ENCODE results near the gene DACT1. TPM values are rescaled to one million over a fixed set of nuclear protein-coding genes. Genes with fewer than 3 reads are reported as not detected.
"Not testable (repeated sequence)": the region's sequence is repeated elsewhere in the genome, so short reads cannot be mapped to it uniquely, and the experiment has no call there.

DACT1 gene, protein sequence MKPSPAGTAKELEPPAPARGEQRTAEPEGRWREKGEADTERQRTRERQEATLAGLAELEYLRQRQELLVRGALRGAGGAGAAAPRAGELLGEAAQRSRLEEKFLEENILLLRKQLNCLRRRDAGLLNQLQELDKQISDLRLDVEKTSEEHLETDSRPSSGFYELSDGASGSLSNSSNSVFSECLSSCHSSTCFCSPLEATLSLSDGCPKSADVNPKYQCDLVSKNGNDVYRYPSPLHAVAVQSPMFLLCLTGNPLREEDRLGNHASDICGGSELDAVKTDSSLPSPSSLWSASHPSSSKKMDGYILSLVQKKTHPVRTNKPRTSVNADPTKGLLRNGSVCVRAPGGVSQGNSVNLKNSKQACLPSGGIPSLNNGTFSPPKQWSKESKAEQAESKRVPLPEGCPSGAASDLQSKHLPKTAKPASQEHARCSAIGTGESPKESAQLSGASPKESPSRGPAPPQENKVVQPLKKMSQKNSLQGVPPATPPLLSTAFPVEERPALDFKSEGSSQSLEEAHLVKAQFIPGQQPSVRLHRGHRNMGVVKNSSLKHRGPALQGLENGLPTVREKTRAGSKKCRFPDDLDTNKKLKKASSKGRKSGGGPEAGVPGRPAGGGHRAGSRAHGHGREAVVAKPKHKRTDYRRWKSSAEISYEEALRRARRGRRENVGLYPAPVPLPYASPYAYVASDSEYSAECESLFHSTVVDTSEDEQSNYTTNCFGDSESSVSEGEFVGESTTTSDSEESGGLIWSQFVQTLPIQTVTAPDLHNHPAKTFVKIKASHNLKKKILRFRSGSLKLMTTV
- total RNA-seq, result 10 to 100 TPM in 1 of 4 donors, 1 to 10 TPM in 3; 8.0 to 10.3 (median 9.8) TPM
- polyA plus RNA-seq, result 4.8 TPM
- long read RNA-seq, donor 1, transcript DACT1-202 (4 exons, 3,734 nt), result major isoform, 10 of 16 reads
- long read RNA-seq, donor 1, partial matches to known transcripts, result 0 of 16 reads
- long read RNA-seq, donor 1, other reads (novel, unspliced or antisense), result 4 of 16 reads
- long read RNA-seq, donor 2, transcript DACT1-202 (4 exons, 3,734 nt), result major isoform, 5 of 11 reads
- long read RNA-seq, donor 2, partial matches to known transcripts, result 0 of 11 reads
- long read RNA-seq, donor 2, other reads (novel, unspliced or antisense), result 2 of 11 reads
- long read RNA-seq, donor 3, result 0 reads
- long read RNA-seq, donor 4, transcript DACT1-202 (4 exons, 3,734 nt), result major isoform, 5 of 11 reads
- long read RNA-seq, donor 4, partial matches to known transcripts, result 0 of 11 reads
- long read RNA-seq, donor 4, other reads (novel, unspliced or antisense), result 3 of 11 reads

DNA sequence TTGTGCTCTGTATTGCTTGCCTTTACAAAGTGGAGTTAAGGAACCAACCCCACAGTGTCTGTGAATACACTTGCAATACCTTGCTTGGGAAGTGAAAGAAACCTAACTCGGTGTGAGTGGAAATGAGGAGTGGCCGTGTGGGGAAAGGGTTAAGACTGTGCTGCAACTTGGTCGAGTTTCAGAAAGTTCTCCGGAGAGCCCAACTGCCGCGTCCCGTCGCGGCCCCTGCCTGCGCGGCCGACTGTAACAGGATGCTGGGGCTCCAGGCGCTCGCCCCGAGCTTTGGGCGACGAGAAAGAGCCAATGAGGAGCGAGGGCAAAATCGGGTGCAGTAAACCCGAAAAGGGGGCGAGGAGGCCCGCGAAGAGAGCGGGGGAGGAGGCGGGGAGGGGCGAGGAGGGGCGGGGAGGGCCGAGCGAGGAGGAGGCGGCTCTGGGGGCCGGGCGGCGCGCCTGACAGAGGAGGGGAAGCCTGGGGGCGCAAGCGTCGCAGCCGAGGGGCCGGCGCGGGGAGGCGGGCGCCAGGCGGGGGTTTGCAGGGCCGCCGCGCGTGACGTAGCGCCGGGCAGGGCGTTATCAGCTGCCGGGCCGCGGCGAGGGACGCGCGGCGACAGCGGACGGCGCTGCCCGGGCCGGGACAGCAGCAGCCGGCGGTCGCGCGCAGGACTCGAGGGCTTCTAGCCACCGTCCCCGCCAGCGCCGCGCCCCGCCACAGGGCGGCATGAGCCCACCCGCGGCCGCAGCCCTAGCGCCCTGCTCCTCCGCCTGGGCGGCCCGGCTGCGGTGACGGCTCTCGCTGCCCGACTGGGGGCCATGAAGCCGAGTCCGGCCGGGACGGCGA, at the start of gene DACT1:
Gene DACT1, plus strand, starts transcription at position 572 of the 840 bp plus-strand sequence. Its CDS starts 241 bp downstream, at position 813.
- Histone ChIP-seq H3K27me3 (ENCODE audit: control insufficient read depth, insufficient read depth) (no peaks in the 10 kb centered on the region), H3K27ac (ENCODE audit: low read length) (peak within 1 kb of the TSS; percentile 71), H3K4me1 (ENCODE audit: control insufficient read depth, insufficient read depth, low read length) (no peaks in the 10 kb centered on the region), H3K4me3 (ENCODE audit: low read length) (peak within 1 kb of the TSS; percentile 67), H3K9me3 (ENCODE audit: control insufficient read depth, low read length) (no peaks in the 10 kb centered on the region)
- peak; percentile 83 to 95 (median 94) for DNase-seq
- under 1% methylated on average over 94 of the region's 94 CpGs for WGBS
- intact Hi-C loops (cut with DNase I), result loop anchor here (5.0 to 10.0 kb wide), 4 partner anchors 133 to 387 kb away; no protein-coding TSS in a partner anchor
- peak; percentile 87 to 88 for ATAC-seq

- H3K9me3 ChIP-seq (ENCODE audit: control insufficient read depth, low read length); H3K27ac ChIP-seq (ENCODE audit: low read length); ATAC-seq; H3K4me3 ChIP-seq (ENCODE audit: low read length); DNase-seq; H3K27me3 ChIP-seq (ENCODE audit: control insufficient read depth, insufficient read depth); H3K4me1 ChIP-seq (ENCODE audit: control insufficient read depth, insufficient read depth, low read length); intact Hi-C loops (cut with DNase I): not testable (repeated sequence)
- 94% methylated on average over 18 of the region's 18 CpGs for WGBS
These were observed 49.4 kb upstream of the DACT1 start for GRCh38 chr14:58588321-58588720.

- no peak overlapping the region for H3K27ac ChIP-seq (ENCODE audit: low read length)
- no peak for DNase-seq
- WGBS, result 94% methylated on average over 4 of the region's 4 CpGs
- H3K4me3 ChIP-seq (ENCODE audit: low read length), result no peak overlapping the region
- H3K4me1 ChIP-seq (ENCODE audit: control insufficient read depth, insufficient read depth, low read length), result no peaks in the 10 kb centered on the region
- H3K9me3 ChIP-seq (ENCODE audit: control insufficient read depth, low read length), result no peaks in the 10 kb centered on the region
- intact Hi-C loops (cut with DNase I), result no loop called here
- no peaks in the 10 kb centered on the region for H3K27me3 ChIP-seq (ENCODE audit: control insufficient read depth, insufficient read depth)
- no peak for ATAC-seq
These were observed 43.8 kb upstream of the DACT1 start for GRCh38 chr14:58593977-58594376.

GRCh38 chr14:58597041-58597440, 40.7 kb upstream of the DACT1 start:
- DNase-seq, result no peak
- Histone ChIP-seq H3K27ac (ENCODE audit: low read length) (no peak overlapping the region), H3K9me3 (ENCODE audit: control insufficient read depth, low read length) (no peaks in the 10 kb centered on the region), H3K4me1 (ENCODE audit: control insufficient read depth, insufficient read depth, low read length) (no peaks in the 10 kb centered on the region), H3K4me3 (ENCODE audit: low read length) (no peak overlapping the region), H3K27me3 (ENCODE audit: control insufficient read depth, insufficient read depth) (no peaks in the 10 kb centered on the region)
- 74% methylated on average over 4 of the region's 4 CpGs for WGBS
- intact Hi-C loops (cut with DNase I), result no loop called here
- ATAC-seq, result no peak

DNA sequence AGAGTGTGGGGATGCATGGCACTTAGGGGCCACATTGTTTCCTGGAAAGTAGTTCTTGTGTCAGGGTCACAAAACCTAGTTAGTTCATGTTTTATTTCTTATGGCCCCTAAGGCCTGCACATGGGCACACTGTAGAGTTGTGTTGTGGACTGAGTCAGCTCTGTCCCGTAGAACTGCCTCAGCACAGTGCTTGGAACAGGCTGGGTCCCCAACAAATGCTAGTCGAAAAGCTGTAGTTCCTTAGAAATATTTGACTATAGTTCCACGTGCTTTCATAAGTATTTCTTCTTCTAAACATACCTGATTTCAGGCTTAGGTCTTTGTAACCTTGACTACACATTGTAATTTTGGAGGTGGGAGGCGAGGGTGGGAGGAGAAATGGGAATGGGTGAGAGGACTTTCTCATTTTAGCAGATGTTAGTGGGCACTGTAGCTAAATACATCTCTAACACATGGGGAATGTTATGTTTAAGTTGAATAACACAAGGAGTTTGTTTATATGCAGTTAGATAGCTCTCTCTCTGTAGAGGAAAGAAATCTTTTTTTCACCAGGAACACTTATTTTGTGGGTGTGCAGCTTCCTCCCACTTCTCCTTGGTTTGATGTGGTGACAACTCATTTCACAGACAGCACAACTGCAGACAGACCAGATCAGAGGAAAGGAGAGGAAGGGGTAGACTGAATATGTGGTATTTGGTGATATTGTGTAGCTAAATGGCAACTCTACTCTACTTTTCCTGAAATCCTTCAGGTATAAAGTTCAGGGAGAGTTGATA, 39.5 kb upstream of the DACT1 start:
- ATAC-seq (no peak), DNase-seq (no peak)
- no peaks in the 10 kb centered on the region for H3K27me3 ChIP-seq (ENCODE audit: control insufficient read depth, insufficient read depth)
- 84% methylated on average over 4 of the region's 4 CpGs for WGBS
- H3K4me1 ChIP-seq (ENCODE audit: control insufficient read depth, insufficient read depth, low read length), result no peaks in the 10 kb centered on the region
- H3K9me3 ChIP-seq (ENCODE audit: control insufficient read depth, low read length), result no peaks in the 10 kb centered on the region
- intact Hi-C loops (cut with DNase I), result no loop called here
- H3K27ac ChIP-seq (ENCODE audit: low read length), result no peak overlapping the region
- no peak overlapping the region for H3K4me3 ChIP-seq (ENCODE audit: low read length)

GRCh38 chr14:58598804-58599525, 38.8 kb upstream of the DACT1 start:
- Histone ChIP-seq H3K9me3 (ENCODE audit: control insufficient read depth, low read length) (no peaks in the 10 kb centered on the region), H3K27me3 (ENCODE audit: control insufficient read depth, insufficient read depth) (no peaks in the 10 kb centered on the region), H3K27ac (ENCODE audit: low read length) (no peak overlapping the region), H3K4me1 (ENCODE audit: control insufficient read depth, insufficient read depth, low read length) (no peaks in the 10 kb centered on the region), H3K4me3 (ENCODE audit: low read length) (no peak overlapping the region)
- intact Hi-C loops (cut with DNase I), result no loop called here
- WGBS, result 88% methylated on average over 11 of the region's 11 CpGs
- ATAC-seq, result no peak
- DNase-seq, result no peak

DNA sequence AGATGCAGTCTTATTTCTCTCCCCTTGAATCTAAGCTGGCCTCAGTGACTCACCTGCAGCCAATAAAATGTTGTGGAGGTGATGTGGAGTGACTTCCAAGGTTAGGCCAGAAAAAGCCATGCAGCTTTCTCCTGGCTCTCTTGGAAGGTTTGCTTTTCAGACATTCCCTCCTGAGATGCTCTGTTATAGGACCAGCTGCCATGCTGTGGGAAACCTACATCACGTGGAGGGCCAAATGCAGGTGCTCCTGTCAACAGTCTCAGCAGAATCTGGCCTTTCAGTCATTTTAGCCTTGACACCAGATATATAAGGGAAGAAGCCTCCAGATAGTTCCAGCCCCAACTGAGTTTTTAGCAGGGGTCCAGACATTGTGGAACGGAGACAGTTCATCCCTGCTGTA, 38.1 kb upstream of the DACT1 start:
- DNase-seq (no peak), ATAC-seq (no peak)
- Histone ChIP-seq H3K4me1 (ENCODE audit: control insufficient read depth, insufficient read depth, low read length) (no peaks in the 10 kb centered on the region), H3K9me3 (ENCODE audit: control insufficient read depth, low read length) (no peaks in the 10 kb centered on the region), H3K27me3 (ENCODE audit: control insufficient read depth, insufficient read depth) (no peaks in the 10 kb centered on the region), H3K27ac (ENCODE audit: low read length) (no peak overlapping the region), H3K4me3 (ENCODE audit: low read length) (no peak overlapping the region)
- WGBS, result 94% methylated on average over 2 of the region's 2 CpGs
- intact Hi-C loops (cut with DNase I), result no loop called here

- Histone ChIP-seq H3K27me3 (ENCODE audit: control insufficient read depth, insufficient read depth) (no peaks in the 10 kb centered on the region), H3K4me3 (ENCODE audit: low read length) (no peak overlapping the region), H3K4me1 (ENCODE audit: control insufficient read depth, insufficient read depth, low read length) (no peaks in the 10 kb centered on the region), H3K27ac (ENCODE audit: low read length) (no peak overlapping the region), H3K9me3 (ENCODE audit: control insufficient read depth, low read length) (no peaks in the 10 kb centered on the region)
- no peak for ATAC-seq
- intact Hi-C loops (cut with DNase I), result no loop called here
- WGBS, result 87% methylated on average over 4 of the region's 4 CpGs
- DNase-seq, result no peak
These were observed 32.3 kb upstream of the DACT1 start for GRCh38 chr14:58605465-58605864.
